ENCODE measurements around the gene RPUSD1.
"Not testable (repeated sequence)": the region's sequence is repeated elsewhere in the genome, so short reads cannot be mapped to it uniquely, and the experiment has no call there.

The RPUSD1 gene

GRCh38 chr16:764184-764750, 23.9 kb downstream of the RPUSD1 start:
- no peak for DNase-seq

DNA sequence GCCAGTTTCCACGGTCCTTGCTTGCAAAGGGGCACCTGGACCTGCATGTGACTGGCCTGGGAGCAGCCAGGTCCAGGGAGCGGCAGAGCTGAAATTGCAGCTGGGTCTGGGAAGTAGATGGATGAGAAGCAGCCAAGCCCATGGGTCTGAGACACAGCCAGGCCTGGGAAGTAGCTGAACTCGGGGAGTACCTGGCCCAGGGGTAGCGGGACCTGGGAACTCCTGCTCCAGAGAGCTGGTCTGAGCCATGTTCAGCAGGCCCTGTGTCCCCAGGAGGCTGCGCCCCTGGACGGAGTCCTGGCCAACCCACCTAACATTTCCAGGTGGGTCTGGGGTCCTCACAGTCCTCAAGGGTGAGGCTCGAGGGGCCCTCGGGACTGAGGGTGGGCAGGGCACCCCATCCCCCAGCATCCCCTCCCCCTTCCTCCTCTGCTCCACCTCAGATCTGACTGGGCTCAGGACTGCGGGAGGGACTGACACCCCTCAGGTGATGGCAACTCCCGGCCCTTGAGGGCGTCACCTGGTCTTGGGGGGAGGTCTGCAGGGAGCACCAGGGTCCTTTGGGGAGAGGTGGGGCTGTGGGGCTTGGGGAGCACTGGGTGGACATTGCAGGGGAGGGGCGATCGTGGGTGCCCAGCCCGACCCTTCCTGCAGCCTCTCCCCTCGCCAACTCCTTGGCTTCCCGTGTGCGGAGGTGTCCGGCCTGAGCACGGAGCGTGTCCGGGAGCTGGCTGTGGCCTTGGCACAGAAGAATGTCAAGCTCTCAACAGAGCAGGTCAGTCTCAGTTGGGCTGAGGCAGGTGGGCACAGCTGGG, 24.6 kb downstream of the RPUSD1 start:
- no peak for DNase-seq

- no peak for DNase-seq
Observed at GRCh38 chr16:762595-763268, 25.4 kb downstream of the RPUSD1 start.

GRCh38 chr16:761625-762513, 26.3 kb downstream of the RPUSD1 start:
- no peak for DNase-seq

DNA sequence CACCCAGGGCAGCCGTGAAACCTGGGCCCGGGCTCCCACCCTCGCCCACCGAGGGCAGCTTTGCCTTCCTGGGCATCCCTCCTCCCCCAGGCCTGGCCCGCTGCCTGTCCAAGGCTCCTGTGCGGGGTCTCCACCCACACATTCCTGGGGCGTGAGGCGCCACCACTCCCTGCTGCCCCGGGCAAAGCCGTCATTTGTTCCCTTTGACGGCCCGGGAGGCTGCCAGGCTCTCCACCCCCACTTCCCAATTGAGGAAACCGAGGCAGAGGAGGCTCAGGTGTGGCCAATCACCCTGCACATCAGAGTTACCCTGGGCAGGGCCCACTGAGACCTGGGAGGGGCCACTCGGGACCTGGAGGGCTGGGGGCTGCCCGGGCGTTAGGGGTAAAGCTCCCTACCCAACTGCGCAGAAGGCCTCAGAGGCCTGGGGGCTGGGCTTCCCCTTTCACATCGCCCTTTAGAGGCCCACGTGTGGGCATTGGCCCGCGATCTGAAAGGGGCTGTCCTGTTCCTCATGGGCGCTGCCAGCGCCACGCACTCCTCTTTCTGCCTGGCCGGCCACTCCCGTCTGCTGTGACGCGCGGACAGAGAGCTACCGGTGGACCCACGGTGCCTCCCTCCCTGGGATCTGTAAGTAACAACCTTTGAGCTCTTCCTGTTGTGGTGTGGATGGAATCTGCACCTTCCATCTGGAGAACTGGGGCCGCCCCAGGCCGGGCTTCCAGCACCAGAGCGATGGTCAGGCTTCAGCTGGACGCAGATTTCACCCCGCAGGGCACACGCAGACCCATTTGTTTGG, 27.4 kb downstream of the RPUSD1 start, which contains the start of gene MSLN:
TSS of gene MSLN (plus strand) at position 190 of the 799 bp plus-strand sequence. CDS start 1,947 bp downstream, outside the sequence.
- DNase-seq = no peak

GRCh38 chr16:760065-760464, 28.1 kb downstream of the RPUSD1 start:
- no peak for DNase-seq

GRCh38 chr16:759110-759910, 28.9 kb downstream of the RPUSD1 start:
- no peak for DNase-seq

DNA sequence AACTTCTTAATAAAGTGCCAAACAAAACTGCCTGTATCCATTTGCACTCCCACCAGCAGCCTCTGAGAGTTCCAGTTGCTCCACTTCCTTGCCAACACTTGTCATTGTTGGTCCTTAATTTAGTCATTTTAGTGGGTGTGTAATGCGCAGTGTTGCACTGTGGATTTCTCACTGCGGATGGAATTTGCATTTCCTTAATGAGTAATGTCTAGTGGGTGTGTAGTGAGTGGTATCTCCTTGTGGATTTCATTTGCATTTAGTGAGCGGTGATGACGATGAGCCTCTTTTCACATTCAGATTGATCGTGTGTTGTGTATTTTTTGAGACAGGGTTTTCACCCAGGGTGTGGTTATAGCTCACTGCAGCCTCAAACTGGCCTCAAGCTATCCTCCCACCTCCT, 31.8 kb downstream of the RPUSD1 start:
- DNase-seq = no peak

- DNase-seq = no peak
Observed at GRCh38 chr16:754656-755055, 33.5 kb downstream of the RPUSD1 start.

- DNase-seq = not testable (repeated sequence)
Observed at GRCh38 chr16:754121-754607, 34.0 kb downstream of the RPUSD1 start.

DNA sequence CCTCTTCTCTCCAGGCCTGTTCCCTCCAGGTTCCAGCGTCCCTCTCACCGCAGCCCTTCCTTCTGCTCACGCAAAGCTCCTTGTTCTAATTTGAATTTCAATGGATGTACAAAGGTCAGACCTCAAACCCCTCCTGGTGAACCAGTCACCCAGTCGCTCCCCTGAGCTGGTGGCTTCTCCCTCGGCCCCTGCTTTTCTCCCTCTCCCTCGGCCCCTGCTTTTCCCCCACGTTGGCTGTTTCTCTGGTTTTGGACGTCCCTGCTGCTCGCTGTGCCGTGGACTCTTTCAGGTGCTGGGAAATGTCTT, 36.2 kb downstream of the RPUSD1 start:
- DNase-seq = no peak

DNA sequence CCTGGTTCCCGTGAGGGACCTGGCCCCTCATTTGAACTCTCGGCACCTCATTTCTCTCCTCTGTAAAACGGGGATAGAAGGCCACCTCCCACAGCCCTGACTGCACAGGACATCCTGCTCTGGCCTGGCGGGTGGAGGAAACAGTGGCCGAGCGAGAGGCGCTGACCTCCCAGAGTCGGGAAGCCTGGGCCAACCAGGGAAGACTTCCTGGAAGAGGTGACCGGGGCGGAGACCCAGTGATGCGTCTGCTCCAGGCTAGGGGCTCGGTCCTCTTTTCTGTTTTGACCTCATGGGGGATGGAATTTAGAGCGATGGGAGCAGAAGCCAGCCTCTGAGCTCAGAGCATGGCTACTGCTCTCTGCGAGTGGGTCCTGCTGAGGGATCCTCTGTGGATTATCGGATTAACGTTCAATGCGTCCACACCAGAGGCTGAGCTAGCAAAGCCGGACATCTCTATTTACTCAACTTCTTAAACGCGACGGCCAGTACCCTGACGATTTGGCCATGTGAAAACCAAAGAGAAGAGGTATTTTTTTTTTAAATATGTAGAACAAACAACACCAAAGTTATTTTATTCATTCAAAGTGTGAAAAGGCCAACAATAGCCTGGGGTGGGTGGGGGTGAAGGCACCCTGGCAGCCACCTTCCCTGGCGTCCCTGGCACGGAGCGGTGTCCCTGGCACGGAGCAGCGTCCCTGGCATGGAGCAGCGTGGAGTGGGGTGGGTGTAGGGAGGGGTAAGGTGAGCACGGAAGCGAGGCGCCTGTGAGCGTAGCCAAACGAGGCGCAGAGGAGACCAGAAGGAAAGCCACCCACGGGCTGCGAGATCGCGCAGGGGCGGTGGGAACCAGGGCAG, 36.8 kb downstream of the RPUSD1 start:
- DNase-seq = no peak

DNA sequence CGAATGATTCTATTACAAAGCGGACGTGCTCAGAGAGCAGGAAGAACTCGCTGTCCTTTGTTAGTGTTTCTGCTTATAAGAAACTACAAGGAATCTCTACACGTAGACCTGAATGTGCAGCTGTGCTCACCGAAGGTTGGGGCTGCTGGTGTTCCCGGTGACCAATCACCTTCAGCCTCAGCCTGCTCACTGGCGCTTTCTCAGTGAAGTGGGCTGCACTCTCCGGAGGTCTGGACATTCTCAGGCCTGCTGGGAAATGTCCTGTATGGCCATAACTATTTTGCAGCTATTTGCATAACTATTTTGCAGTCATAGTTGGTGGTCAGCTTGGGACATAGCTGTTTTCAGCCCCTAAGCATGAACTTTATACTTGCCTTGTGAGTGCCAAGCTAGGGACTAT, 37.7 kb downstream of the RPUSD1 start:
- DNase-seq = no peak

GRCh38 chr16:749010-749409, 39.2 kb downstream of the RPUSD1 start:
- no peak for DNase-seq

- DNase-seq = no peak
Observed at GRCh38 chr16:747978-748746, 40.0 kb downstream of the RPUSD1 start.

DNA sequence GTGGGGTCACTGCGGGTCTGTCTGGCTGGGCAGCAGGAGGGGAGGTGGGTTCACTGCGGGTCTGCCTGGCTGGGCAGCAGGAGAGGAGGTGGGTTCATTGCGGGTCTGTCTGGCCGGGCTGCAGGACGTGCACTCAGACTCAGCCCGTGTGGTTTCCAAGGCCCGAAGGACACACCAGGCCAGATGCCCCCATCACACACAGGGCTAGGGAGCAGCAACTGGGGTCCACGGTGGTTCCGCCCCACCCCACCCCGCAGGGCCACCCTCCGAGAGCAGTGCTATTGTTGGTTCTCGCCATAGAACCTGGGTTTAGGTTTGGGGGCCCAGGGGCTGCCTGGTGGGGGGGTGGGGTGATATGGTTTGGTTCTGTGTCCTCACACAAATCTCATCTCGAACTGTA, 41.5 kb downstream of the RPUSD1 start:
- DNase-seq = no peak

DNA sequence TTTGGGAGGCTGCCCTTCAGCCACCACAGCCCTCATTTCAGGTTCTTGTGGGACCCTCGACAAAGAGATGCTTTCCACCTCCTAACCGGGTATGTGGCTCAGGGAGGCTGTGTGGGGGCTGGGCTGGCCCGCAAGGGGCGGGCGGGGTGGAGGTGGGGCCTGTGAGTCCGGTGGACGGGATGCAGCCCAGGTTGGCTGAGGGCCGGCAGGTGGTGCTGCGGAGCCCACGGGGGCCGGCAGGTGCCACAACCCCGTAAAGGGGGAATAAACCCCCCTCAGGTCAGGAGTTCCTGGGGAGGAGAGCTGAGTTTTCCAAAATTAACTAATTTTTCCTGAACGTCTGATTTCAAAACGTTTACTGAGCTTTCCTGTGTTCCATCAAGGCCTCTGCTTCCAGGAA, 42.4 kb downstream of the RPUSD1 start:
- DNase-seq = no peak

GRCh38 chr16:743794-744500, 44.2 kb downstream of the RPUSD1 start:
- no peak for DNase-seq

- not testable (repeated sequence) for DNase-seq
Observed at GRCh38 chr16:742894-743293, 45.3 kb downstream of the RPUSD1 start.
